GM19467 (cell line): ENCODE measurements around the gene CLPX.
"Not testable (repeated sequence)": the region's sequence is repeated elsewhere in the genome, so short reads cannot be mapped to it uniquely, and the experiment has no call there.

Source experiments
- ATAC-seq: cut with Tn5 transposase; IDR thresholded peaks from one replicate; pipeline ENCODE4 v1.9.1; 2021; ENCODE audit warnings: mild to moderate bottlenecking, moderate library complexity; ENCODE audit not compliant: unreplicated experiment

The CLPX gene

GRCh38 chr15:65175511-65175910 lies 9.6 kb downstream of the CLPX start:
- no peak for ATAC-seq

DNA sequence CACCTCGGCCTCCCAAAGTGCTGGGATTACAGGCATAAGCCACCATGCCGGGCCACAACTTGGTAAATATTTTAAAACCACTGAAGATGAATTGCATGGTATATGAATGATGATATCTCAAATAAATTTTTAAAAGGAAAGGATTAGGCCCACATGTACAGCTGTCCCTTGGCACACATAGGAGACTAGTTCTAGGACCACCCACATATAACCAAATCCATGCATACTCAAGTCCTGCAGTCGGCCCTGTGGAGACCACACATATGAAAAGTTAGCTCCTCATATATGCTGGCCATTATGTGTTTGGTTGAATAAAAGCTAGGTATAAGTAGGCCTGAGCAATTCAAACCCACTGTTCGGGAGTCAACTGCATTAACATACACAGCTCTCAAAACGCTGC lies 10.6 kb downstream of the CLPX start:
- no peak for ATAC-seq

DNA sequence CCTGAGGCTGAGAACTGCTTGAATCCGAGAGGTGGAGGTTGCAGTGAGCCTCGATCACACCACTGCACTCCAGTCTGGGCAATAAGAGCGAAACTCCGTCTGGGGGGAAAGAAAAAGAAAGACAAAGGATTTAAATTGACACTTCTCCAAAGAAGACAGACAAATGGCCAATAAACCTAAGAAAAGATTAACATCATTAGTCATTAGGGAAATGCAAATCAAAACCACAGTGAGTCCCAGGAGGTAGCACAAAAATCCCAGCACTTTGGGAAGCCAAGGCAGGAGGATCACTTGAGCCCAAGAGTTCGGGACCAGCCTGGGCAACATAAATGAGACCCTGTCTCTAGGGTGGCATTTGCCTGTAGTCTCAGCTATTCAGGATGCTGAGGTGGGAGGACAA lies 12.6 kb downstream of the CLPX start:
- ATAC-seq, result no peak

DNA sequence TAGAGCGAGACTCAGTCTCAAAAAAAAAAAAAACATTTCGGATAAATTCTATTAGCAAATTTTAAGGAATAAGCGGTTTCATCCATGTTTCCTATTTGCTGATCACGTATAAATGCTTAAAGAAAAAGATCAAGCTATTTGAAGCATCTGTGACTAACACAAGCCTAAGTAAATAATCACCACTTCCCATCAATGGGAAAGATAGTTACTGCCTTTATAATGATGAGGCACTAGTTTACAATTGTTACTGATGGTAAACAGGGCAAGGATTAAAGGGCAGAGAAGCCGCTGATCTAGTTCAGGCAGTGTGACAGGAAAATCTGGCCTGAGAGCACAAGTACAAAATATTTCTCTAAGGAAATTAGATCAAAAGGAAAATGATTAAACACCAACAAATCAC lies 13.7 kb downstream of the CLPX start:
- ATAC-seq, result no peak

GRCh38 chr15:65165875-65166274 lies 19.3 kb downstream of the CLPX start:
- no peak for ATAC-seq

DNA sequence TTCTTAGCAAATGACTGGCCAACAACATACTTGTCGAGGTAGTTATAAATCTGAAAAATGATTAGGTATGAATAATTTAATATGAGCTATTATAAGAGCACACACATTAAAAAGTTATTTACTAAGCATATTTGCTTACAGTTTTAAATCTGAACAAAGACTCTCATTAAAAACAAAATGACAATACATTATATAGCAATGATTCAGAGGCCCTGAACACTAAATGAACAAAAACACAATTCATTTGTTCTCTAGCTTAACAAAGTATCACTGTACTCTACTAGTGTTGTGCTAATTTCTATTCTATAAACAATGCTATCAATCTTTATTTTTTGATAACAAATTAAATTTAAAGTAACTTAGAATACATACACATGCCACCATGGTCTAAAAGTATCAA lies 21.0 kb downstream of the CLPX start:
- ATAC-seq, result no peak

DNA sequence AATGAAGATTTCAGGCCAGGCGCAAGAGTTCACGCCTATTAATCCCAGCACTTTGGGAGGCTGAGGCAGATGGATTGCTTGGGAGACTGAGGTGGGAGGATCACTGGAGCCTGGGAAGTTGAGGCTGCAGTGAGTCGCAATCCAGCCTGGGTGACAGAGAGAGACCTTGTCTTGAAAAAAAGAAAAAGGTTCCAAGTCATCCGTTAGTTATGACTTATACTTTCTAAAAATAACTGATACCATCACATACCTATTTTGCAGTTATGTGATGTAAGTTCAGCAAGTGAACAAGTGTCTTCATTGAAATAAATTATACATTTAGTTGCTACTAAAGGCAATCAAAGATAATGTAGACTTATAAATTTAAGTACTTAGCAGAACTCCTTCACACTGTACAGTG lies 22.1 kb downstream of the CLPX start:
- no peak for ATAC-seq

DNA sequence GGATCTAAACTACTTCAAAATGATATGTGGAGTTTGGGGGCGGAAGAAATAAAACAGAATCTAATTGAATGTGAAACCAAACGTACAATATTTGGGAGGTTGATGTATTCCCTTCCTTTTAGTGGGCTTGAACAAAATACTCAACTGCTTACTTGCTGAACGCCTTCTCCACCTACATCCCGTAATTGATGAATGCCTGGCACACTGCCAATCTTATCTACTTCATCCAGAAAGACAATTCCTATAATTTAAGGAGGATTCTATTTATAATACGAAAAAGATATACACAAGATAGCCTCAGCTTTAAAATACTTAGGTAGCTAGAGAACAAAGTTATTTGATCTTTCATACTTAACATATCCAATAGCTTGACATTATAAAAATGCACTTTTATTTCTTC lies 28.4 kb downstream of the CLPX start:
- ATAC-seq, result no peak

DNA sequence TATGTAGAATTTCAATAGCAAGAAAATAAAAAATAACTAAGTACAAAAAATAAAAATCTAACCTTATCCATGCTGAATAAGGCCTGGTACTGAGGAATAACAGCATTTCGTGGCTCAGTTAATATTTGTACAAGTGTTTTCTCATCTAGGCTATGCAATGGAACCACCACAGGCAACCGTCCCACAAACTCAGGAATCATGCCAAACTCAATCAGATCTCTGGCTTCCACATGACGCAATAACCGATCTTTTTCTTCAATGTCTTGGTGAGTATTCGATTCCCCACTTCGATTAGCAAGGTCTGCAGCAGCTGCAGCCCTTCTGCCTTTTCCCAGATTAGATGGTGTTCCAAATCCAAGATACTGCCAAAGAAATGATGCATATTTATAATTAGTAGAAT lies 30.4 kb downstream of the CLPX start:
- ATAC-seq, result no peak

DNA sequence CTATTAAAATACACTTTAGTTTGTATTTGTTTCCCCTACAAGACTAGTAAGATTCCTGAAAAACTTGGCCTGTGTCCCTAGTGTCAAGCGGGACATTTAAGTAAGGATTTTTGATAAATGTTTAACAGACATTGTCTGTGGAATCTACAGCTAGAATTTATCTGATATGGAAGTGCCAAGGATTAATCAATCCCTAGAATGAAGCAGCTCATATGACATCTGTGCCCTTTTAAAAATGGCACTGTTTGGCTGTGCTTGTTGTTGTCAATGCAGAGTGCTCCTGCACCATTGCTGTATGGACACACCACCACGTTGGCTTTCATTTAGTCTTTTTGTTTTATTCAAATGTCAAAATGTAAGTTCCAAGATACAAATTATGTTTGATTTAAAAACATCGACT lies 37.2 kb downstream of the CLPX start:
- ATAC-seq, result no peak

DNA sequence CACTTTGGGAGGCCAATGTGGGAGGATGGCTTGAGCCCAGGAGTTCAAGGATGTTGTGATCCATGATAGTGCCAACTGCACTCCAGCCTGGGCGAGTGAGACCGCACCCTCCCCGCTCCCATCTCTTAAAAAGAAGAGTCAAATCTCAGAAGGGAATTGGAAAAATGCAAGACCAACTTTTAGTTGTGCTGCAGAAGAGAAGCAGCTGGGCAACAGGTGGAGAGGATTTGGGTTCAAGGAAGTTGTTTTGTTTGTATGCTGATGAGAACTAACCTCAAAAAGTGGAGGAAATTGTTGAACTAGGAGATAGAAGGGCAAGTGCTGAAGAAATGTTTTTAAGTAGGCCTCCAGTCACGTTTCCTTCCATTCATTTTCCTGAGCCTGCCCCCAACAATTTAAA lies 38.7 kb downstream of the CLPX start:
- no peak for ATAC-seq

DNA sequence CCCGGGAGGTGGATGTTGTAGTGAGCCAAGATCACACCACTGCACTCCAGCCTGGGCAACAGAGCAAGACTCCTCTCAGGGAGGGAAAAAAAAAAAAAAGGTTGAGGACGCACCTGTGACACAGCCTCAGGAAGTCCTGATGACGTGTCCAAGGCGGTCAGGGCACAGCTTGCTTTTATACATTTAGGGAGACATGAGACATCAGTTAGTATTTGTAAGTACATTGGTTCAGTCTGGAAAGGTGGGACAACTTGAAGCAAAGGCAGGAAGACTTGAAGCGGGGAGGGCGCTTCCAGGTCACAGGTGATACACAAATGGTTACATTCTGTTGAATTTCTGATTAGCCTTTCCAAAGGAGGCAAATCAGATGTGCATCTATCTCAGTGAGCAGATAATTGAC lies 46.5 kb downstream of the CLPX start:
- ATAC-seq, result not testable (repeated sequence)

- not testable (repeated sequence) for ATAC-seq
Observed at GRCh38 chr15:65137893-65138292, 47.2 kb downstream of the CLPX start.

- ATAC-seq, result not testable (repeated sequence)
Observed at GRCh38 chr15:65137089-65137488, 48.1 kb downstream of the CLPX start.

DNA sequence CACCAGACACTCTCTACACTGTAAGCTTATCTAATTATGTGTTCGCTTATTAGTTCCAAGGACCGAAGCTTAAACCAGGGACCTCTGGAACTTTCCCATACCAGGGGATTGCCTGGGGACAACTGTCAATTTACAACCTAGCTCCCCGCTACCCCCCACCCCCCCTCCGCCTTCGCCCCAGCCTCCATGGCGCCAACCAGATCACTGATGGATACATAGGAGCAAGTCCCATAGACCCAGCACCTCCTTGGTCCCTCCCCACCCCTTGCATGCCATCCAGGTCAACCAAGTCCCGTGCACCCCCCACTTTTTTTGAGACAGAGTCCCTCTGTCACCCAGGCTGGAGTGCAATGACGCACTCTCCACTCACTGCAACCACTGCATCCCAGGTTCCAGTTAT lies 50.6 kb downstream of the CLPX start:
- ATAC-seq, result no peak

DNA sequence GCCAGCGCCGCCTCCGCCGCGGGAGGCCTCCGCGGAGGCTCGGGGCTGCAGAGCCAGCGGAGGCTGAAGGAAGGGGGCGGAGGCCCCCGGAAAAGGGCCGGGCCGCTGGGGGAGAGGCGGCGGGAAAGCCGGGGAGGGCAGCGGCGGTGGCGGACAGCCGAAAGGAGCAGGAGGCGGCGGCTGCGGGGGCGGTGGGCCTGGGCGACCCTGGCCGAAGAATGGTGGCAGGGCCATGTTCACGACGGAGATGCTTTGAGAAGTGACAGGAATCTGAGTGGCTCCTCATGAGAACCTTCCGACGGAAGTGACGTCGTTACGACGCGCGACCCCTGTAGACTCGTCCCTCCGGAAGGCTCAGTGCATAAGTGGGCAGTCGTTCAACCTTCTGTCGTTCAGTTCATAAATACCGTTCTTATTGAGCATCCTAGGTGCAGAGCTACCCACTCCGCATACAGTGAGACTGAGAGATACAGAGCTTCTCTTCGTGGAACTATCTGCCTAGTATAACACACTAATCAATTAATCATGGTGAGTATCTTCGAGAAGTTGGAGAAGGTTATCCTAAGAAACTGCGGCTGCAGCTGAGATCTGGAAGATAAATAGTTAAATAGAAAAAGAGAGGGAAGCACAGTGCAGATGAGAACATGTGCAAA lies 51.5 kb downstream of the CLPX start, which contains the start of gene PDCD7:
PDCD7 (minus strand) TSS at position 261 of the 653 bp plus-strand sequence; CDS start at position 234, 27 bp downstream.
- peak; percentile 82 for ATAC-seq

- ATAC-seq, result peak; percentile 43
Observed at GRCh38 chr15:65132878-65133547, 52.1 kb downstream of the CLPX start.

DNA sequence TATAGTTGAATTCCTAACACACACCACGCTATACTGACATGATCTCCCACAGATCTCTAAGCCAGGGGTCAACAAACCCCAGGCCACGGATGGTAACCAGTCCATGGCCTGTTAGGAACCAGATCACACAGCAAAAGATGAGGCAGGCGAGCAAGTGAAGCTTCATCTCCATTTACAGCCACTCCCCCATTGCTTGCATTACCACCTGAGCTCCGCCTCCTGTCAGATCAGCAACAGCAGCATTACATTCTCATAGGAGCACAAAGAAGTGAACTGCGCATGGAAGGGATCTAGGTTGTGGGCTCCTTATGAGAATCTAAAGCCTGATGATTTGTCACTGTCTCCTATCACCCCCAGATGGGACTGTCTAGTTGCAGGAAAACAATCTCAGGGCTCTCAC lies 54.2 kb downstream of the CLPX start:
- no peak for ATAC-seq

DNA sequence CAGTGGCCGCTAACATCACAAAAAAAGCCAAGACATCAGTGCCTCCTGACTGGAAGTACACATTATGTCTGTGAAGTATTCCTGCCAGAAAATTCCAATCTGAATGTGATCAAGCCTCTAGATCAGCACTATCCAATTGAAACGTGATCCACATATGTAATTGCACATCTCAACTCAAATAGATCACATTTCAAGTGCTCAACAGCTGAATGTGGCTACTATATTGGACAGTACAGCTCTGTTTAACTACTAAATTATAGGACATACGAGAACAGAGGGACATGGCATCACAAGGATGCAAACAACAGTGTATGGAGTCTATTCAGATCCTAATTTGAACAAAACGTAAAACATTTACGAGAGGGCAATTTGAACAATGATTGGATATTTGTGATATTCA lies 69.6 kb downstream of the CLPX start:
- no peak for ATAC-seq

DNA sequence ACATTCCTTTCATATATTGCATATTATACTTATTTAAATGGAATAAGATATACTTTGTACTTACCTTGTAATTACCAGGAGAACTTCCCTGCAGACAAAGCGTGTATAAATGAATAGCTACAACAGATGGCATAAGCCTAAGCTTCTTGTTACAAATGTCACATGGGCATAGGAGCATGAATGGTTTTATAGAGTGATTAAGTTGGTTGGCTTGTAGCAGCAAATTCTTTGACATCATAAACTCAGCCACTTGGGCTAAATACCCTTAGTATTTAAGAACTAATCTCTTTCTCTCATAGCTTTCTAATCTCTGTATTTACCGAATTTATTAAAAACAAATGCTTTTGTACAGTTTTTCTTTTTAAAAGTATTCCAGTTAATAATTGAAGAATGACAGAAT lies 70.1 kb downstream of the CLPX start, which contains the start of gene UBAP1L:
UBAP1L (minus strand) TSS at position 115 of the 400 bp plus-strand sequence. CDS start 8,985 bp downstream, outside the sequence.
- ATAC-seq, result no peak

- ATAC-seq, result no peak
Observed at GRCh38 chr15:65110676-65111292, 74.4 kb downstream of the CLPX start.

GRCh38 chr15:65106011-65106590 lies 79.0 kb downstream of the CLPX start:
- ATAC-seq, result no peak
